GM12891 (cell line): ENCODE measurements around the gene C22orf15. TPM values are rescaled to one million over a fixed set of nuclear protein-coding genes. Genes with fewer than 3 reads are reported as not detected.

Experiments
- DNase-seq: peaks from one replicate; pipeline ENCODE4 v3.0.0; 2011; ENCODE audit warnings: low spot score; ENCODE audit not compliant: insufficient read length
- FAIRE-seq: peaks from 2 replicates; lab custom pipeline; 2011; peaks lifted over from hg19 to GRCh38; lab: Jason Lieb, UNC
- PAX5 ChIP-seq: IDR thresholded peaks from 2 replicates; pipeline ENCODE4 v1.6.1; 2011; ENCODE audit warnings: low read length, moderate library complexity, mild to moderate bottlenecking; ENCODE audit not compliant: insufficient read depth, severe bottlenecking
- POLR2A ChIP-seq: IDR thresholded peaks from 2 replicates; pipeline ENCODE4 v1.6.1; 2011; ENCODE audit warnings: low read depth, low read length, control low read depth
- POLR2AphosphoS5 ChIP-seq: IDR thresholded peaks from 2 replicates; pipeline ENCODE4 v1.6.1; 2011; ENCODE audit warnings: low read depth, low read length, control low read depth
- POU2F2 ChIP-seq: IDR thresholded peaks from 2 replicates; pipeline ENCODE4 v1.6.1; 2011; ENCODE audit warnings: low read depth, mild to moderate bottlenecking, control low read depth, low read length, moderate library complexity
- SPI1 ChIP-seq: IDR thresholded peaks from 2 replicates; pipeline ENCODE4 v1.6.1; 2011; ENCODE audit warnings: low read depth, low read length, control low read depth
- TAF1 ChIP-seq: IDR thresholded peaks from 2 replicates; pipeline ENCODE4 v1.6.1; 2011; ENCODE audit warnings: low read depth, low read length, control low read depth
- polyA plus RNA-seq: library from polyadenylated mRNA; unstranded; fragments of >200 nt; gene quantifications from one replicate; pipeline ENCODE4 v1.2.1, GENCODE V29; 2012; ENCODE audit warnings: low read depth, missing spikeins, inconsistent platforms; ENCODE audit not compliant: missing spikeins

The C22orf15 gene
- 0.89 TPM for polyA plus RNA-seq

- FAIRE-seq (peak; percentile 74), DNase-seq (no peak)
- TF ChIP-seq POLR2A (no peak; the same call in 1 of the 2 replicates), PAX5 (no peak), POU2F2 (no peak), SPI1 (no peak), POLR2AphosphoS5 (no peak), TAF1 (no peak)
Observed at GRCh38 chr22:23762842-23763578, at the start of gene C22orf15. TSS of gene C22orf15 (plus strand) at chr22:23762990. CDS start at chr22:23763307, 317 bp downstream.

DNA sequence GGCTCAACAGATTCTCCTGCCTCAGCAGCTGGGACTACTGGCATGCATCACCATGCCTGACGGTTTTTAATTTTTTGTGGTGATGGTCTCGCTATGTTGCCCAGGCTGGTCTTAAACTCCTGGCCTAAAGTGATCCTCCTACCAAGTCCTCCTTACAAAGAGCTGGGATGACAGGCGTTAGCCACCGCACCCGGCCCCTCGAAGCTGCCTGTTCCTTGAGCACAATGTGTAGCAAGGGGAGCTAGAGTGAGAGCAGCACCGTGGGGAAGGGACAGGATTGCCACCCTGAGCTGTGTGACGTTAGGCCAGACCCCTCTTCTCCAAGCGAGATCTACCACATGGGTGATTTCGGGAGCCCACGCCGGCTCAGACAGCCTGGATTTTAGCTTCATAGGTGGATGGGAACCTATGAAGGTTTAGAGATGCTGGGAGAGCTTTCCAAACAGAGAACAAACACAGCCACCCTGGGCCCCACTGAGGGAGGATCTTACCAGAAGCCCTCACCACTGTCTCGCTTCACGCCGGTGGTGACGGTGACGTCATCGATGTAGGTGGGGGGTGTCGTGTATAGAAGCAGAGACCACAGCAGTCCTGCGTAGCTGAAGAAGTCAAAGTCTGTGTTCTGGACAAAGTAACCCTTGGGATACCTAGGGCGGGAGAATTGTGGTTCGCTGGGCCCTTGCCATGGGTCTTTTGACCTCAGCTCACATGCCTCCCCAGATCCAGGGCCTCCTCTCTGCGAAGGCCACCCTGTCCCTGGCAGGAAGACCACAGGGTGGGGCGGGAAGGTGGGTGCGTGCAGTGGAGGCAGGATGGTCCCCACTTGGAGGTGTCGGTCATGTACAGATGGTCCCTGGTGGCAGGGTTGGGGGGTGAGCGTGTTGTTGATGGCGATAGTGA is 48.8 kb upstream of the C22orf15 start:
- FAIRE-seq (no peak), DNase-seq (no peak)
- TF ChIP-seq POLR2A: no peak
- TF ChIP-seq TAF1: no peak
- no peak for TF ChIP-seq POU2F2
- TF ChIP-seq PAX5: no peak
- TF ChIP-seq SPI1: no peak

GRCh38 chr22:23714596-23715578 is 47.9 kb upstream of the C22orf15 start:
- FAIRE-seq (peak; percentile 23), DNase-seq (no peak)
- TF ChIP-seq POLR2A: no peak
- no peak for TF ChIP-seq TAF1
- no peak for TF ChIP-seq POLR2AphosphoS5
- no peak for TF ChIP-seq POU2F2
- TF ChIP-seq SPI1: no peak
- TF ChIP-seq PAX5: no peak

DNA sequence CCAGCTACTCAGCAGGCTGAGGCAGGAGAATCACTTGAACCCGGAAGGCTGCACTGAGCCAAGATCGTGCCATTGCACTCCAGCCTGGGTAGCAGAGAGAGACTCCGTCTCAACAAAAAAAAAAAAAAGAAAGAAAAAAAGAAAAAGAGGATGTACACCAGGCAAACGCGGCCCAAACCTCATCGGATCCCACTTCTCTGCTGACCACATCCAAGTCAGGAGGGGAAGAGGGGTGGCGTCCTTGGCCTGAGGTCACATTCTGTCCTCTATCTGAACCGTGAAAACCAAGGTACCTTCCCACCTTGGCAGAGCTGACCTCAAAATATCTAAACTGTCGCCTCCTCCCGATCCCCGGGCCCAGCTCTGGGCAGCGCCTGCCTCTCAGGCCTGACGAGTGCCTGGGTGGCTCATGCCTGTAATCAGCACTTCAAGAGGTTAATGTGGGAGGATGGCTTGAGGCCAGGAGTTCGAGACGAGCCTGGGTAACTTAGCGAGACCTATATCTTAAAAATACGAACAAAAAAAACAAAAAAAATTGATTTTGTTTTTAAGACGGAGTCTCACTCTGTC is 46.9 kb upstream of the C22orf15 start:
- DNase-seq: no peak
- no peak for TF ChIP-seq POLR2AphosphoS5
- TF ChIP-seq POU2F2: no peak
- no peak for TF ChIP-seq SPI1
- no peak for TF ChIP-seq TAF1
- TF ChIP-seq POLR2A: no peak
- TF ChIP-seq PAX5: no peak
- FAIRE-seq: peak; percentile 69

DNA sequence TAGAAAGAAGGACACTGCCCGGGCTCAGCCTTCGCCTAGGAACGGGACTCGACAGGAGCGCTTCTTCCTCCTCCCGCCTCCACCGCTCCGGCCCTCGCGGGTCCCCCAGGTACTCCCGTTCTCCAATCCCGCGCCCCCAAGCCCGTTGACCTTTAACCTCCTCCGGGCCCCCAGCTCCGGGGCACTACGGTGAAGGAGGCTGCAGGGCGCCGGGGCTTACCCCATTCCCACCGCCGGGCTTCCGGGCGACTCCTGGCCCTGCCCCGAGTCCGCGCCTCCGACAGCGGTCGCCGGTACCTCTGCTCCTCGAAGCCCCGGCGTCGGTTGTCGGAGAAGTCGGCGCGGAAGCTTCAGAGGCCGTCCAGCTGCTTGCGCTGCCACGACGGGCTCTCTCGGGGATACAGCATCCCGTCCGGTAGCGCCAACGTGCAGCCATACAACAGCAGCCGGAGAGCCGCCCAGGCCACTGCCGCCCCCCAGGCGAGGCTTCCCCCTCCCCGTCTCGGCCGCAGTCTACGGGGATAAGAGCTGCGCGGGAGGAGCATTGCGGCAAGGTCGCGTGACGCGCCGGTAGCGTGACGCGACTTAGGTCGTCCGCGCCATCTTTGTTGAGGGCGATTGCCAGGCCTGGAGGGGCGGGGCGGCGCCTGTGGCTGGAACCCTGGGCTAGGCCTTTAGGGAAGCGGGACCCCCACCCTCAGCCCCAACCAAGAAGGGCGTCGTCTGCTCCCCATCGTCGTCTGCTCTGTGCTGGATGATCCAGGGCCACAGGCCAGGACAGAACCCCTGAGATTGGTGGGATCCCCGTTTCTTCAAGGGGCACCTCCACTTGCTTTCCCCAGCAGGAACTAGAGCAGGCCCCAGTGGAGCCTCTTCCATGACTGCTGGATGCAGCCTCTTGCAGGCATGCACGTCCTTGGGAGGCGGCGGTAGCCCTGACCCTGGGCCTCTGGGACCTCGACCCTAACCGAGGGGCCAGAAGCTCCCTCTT is 45.7 kb upstream of the C22orf15 start:
- FAIRE-seq: peak; percentile 100
- peak; percentile 18 for TF ChIP-seq PAX5
- no peak for TF ChIP-seq SPI1
- TF ChIP-seq POLR2AphosphoS5: peak; percentile 74
- TF ChIP-seq POU2F2: peak; percentile 54; the same call in 1 of the 2 replicates
- TF ChIP-seq POLR2A: peak; percentile 68
- 0 out of 2 replicates have a peak, but pooled peaks have one; percentile 45 for TF ChIP-seq TAF1
- DNase-seq: peak; percentile 96

DNA sequence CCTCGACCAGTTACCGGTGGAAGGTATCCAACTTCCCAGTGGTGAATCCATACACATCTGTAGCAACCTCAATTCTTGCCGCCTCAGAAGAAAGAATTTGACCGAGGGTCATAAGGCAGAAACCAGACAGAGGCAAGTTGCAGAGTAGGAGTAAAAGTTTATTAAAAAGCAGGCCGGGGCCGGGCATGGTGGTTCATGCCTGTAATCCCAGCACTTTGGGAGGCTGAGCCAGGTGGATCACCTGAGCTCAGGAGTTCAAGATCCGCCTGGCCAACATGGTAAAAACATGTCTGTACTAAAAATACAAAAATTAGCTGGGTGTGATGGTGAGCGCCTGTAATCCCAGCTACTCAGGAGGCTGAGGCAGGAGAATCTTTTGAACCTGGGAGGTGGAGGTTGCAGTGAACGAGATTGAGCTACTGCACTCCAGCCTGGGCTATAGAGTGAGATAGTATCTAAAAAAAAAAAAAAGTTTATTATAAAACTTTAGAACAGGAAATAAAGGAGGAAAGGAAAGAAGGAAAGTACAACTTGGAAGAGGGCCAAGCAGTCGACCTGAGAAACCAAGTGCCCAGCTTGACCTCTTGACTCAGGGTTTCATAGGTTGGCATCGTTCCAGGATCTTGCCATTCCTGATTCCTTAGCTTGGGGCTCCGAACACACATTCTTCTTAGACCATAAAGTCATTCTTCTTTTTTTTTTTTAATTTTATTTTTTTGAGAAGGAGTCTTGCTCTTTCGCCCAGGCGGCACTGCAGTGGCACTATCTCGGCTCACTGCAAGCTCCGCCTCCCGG is 44.2 kb upstream of the C22orf15 start:
- TF ChIP-seq SPI1 (no peak), PAX5 (no peak), POLR2AphosphoS5 (no peak), TAF1 (no peak), POU2F2 (no peak), POLR2A (no peak)
- FAIRE-seq (no peak), DNase-seq (no peak)

GRCh38 chr22:23720855-23721254 is 41.9 kb upstream of the C22orf15 start:
- DNase-seq (no peak), FAIRE-seq (no peak)
- TF ChIP-seq TAF1: no peak
- no peak for TF ChIP-seq POU2F2
- TF ChIP-seq POLR2A: no peak
- no peak for TF ChIP-seq SPI1
- TF ChIP-seq POLR2AphosphoS5: no peak
- TF ChIP-seq PAX5: no peak

GRCh38 chr22:23722160-23722559 is 40.6 kb upstream of the C22orf15 start:
- no peak for FAIRE-seq
- no peak for TF ChIP-seq PAX5
- no peak for TF ChIP-seq POLR2AphosphoS5
- no peak for TF ChIP-seq TAF1
- TF ChIP-seq SPI1: no peak
- TF ChIP-seq POLR2A: no peak
- TF ChIP-seq POU2F2: no peak
- no peak for DNase-seq
